BE2C (cell line): ENCODE data around the gene SCUBE2.

ENCODE experiments used
- DNase-seq: peaks from one replicate; pipeline ENCODE4 v3.0.0-alpha.2; 2020
- H3K27me3 ChIP-seq: fragments of 250-450 bp; sonication (Bioruptor Pico); 2 replicates; pipeline ENCODE4 v1.5.1; 2020; ENCODE audit warnings: mild to moderate bottlenecking
- H3K36me3 ChIP-seq: fragments of 250-450 bp; sonication (Bioruptor Pico); 2 replicates; pipeline ENCODE4 v1.5.1; 2020; ENCODE audit warnings: mild to moderate bottlenecking
- H3K4me1 ChIP-seq: fragments of 250-450 bp; sonication (Bioruptor Pico); 2 replicates; pipeline ENCODE4 v1.5.1; 2020
- H3K4me3 ChIP-seq: 2 replicates; pipeline ENCODE4 v1.5.1; 2011; ENCODE audit warnings: low read depth, low read length
- H3K9me3 ChIP-seq: fragments of 250-450 bp; sonication (Bioruptor Pico); 2 replicates; pipeline ENCODE4 v1.5.1; 2020
- CTCF ChIP-seq: IDR thresholded peaks from 2 replicates; pipeline ENCODE4 v1.5.1; 2012; ENCODE audit warnings: mild to moderate bottlenecking, low read depth, low read length

The SCUBE2 gene

GRCh38 chr11:9125185-9125886 is 33.9 kb upstream of the SCUBE2 start:
- H3K4me1 ChIP-seq, result no peaks in the 10 kb centered on the region
- no peak for DNase-seq
- H3K27me3 ChIP-seq, result no peaks in the 10 kb centered on the region
- H3K9me3 ChIP-seq, result no peaks in the 10 kb centered on the region
- TF ChIP-seq CTCF, result no peak
- H3K36me3 ChIP-seq, result no peaks in the 10 kb centered on the region
- no peak overlapping the region for H3K4me3 ChIP-seq

- TF ChIP-seq CTCF, result no peak
- H3K4me1 ChIP-seq, result no peaks in the 10 kb centered on the region
- H3K4me3 ChIP-seq, result no peak overlapping the region
- no peaks in the 10 kb centered on the region for H3K27me3 ChIP-seq
- H3K9me3 ChIP-seq, result no peaks in the 10 kb centered on the region
- no peak for DNase-seq
- H3K36me3 ChIP-seq, result no peaks in the 10 kb centered on the region
These were observed 32.4 kb upstream of the SCUBE2 start for GRCh38 chr11:9123595-9124304.

- TF ChIP-seq CTCF, result no peak
- DNase-seq, result no peak
- no peaks in the 10 kb centered on the region for H3K4me1 ChIP-seq
- no peaks in the 10 kb centered on the region for H3K36me3 ChIP-seq
- H3K9me3 ChIP-seq, result no peaks in the 10 kb centered on the region
- no peaks in the 10 kb centered on the region for H3K27me3 ChIP-seq
- H3K4me3 ChIP-seq, result no peak overlapping the region
These were observed 30.0 kb upstream of the SCUBE2 start for GRCh38 chr11:9121469-9121796.

GRCh38 chr11:9120664-9121468 is 29.5 kb upstream of the SCUBE2 start:
- peak; percentile 22 for DNase-seq
- Histone ChIP-seq H3K4me3 (no peak overlapping the region), H3K36me3 (no peaks in the 10 kb centered on the region), H3K27me3 (no peaks in the 10 kb centered on the region), H3K9me3 (no peaks in the 10 kb centered on the region), H3K4me1 (no peaks in the 10 kb centered on the region)
- TF ChIP-seq CTCF, result peak; percentile 54

GRCh38 chr11:9118277-9118676 is 26.9 kb upstream of the SCUBE2 start:
- TF ChIP-seq CTCF, result no peak
- Histone ChIP-seq H3K4me3 (no peak overlapping the region), H3K9me3 (no peaks in the 10 kb centered on the region), H3K36me3 (no peaks in the 10 kb centered on the region), H3K4me1 (no peaks in the 10 kb centered on the region), H3K27me3 (no peaks in the 10 kb centered on the region)
- DNase-seq, result no peak

GRCh38 chr11:9112075-9112474 is 20.7 kb upstream of the SCUBE2 start:
- Histone ChIP-seq H3K4me3 (no peak overlapping the region), H3K27me3 (no peaks in the 10 kb centered on the region), H3K36me3 (no peaks in the 10 kb centered on the region), H3K4me1 (no peaks in the 10 kb centered on the region), H3K9me3 (no peaks in the 10 kb centered on the region)
- no peak for TF ChIP-seq CTCF
- DNase-seq, result no peak
